HepG2 (cell line): ENCODE results near the gene RRBP1. TPM values are rescaled to one million over a fixed set of nuclear protein-coding genes. Genes with fewer than 3 reads are reported as not detected.

Source experiments
- AGO2 ChIP-seq: fragments of 200-400 bp; formaldehyde crosslinking; optimal IDR thresholded peaks from 2 replicates; pipeline ENCODE3; 2017; ENCODE audit warnings: mild to moderate bottlenecking, low read depth, low read length, moderate library complexity
- ATF7 ChIP-seq, 2 experiments: fragments of 450-650 bp in 1 of 2; sonication (generic) in 1 of 2; formaldehyde crosslinking in 1 of 2; IDR thresholded peaks; 2 replicates each; pipeline versions ENCODE4 v1.4.0 to v1.6.1; 2016 to 2020; ENCODE audit warnings: antibody characterized with exemption in 1 of 2, mild to moderate bottlenecking in 1 of 2, missing genetic modification reagents in 1 of 2
- ATRX ChIP-seq: sonication (generic); formaldehyde crosslinking; IDR thresholded peaks from 2 replicates; pipeline ENCODE4 v1.4.0; 2020; ENCODE audit warnings: missing genetic modification reagents, borderline replicate concordance
- ETV6 ChIP-seq: sonication (generic); formaldehyde crosslinking; conservative IDR thresholded peaks from 2 replicates; pipeline ENCODE4 v1.4.0; 2020; ENCODE audit warnings: missing genetic modification reagents
- FOXJ3 ChIP-seq: sonication (generic); formaldehyde crosslinking; IDR thresholded peaks from 2 replicates; pipeline ENCODE4 v1.4.0; 2020; ENCODE audit warnings: missing genetic modification reagents, mild to moderate bottlenecking, borderline replicate concordance
- HOXA5 ChIP-seq: sonication (generic); formaldehyde crosslinking; IDR thresholded peaks from 2 replicates; pipeline ENCODE4 v1.4.0; 2020; ENCODE audit warnings: missing genetic modification reagents
- MAZ ChIP-seq, 2 experiments: sonication (generic) in 1 of 2; formaldehyde crosslinking in 1 of 2; IDR thresholded peaks; 2 replicates each; pipeline versions ENCODE4 v1.5.0 to v1.6.1; 2012 to 2020; ENCODE audit warnings: low read depth in 2 of 2, mild to moderate bottlenecking in 2 of 2, borderline replicate concordance in 1 of 2, improper control_type of control experiment in 1 of 2, low read length in 1 of 2, missing genetic modification reagents in 1 of 2, moderate library complexity in 1 of 2
- MTF2 ChIP-seq: sonication (generic); formaldehyde crosslinking; IDR thresholded peaks from 2 replicates; pipeline ENCODE4 v1.5.0; 2020; ENCODE audit warnings: missing genetic modification reagents, borderline replicate concordance
- NFE2 ChIP-seq: sonication (generic); formaldehyde crosslinking; IDR thresholded peaks from 2 replicates; pipeline ENCODE4 v1.4.0; 2020; ENCODE audit warnings: missing genetic modification reagents
- NFKBIZ ChIP-seq: IDR thresholded peaks from 2 replicates; pipeline ENCODE4 v1.6.1; 2018; ENCODE audit warnings: missing genetic modification reagents, missing compliant biosample characterization
- NR0B2 ChIP-seq: sonication (generic); formaldehyde crosslinking; IDR thresholded peaks from 2 replicates; pipeline ENCODE4 v1.4.0; 2020; ENCODE audit warnings: mild to moderate bottlenecking, missing genetic modification reagents
- RELA ChIP-seq: sonication (generic); formaldehyde crosslinking; IDR thresholded peaks from 2 replicates; pipeline ENCODE4 v1.4.0; 2020; ENCODE audit warnings: missing genetic modification reagents
- ZBTB34 ChIP-seq: sonication (generic); formaldehyde crosslinking; IDR thresholded peaks from 2 replicates; pipeline ENCODE4 v1.8.0; 2022; ENCODE audit warnings: mild to moderate bottlenecking, missing genetic modification reagents
- ZNF484 ChIP-seq: sonication (generic); formaldehyde crosslinking; IDR thresholded peaks from 2 replicates; pipeline ENCODE4 v1.5.1; 2020; ENCODE audit warnings: mild to moderate bottlenecking, low read depth, missing genetic modification reagents, borderline replicate concordance
- ZNF549 ChIP-seq: sonication (generic); formaldehyde crosslinking; IDR thresholded peaks from 2 replicates; pipeline ENCODE4 v1.5.0; 2020; ENCODE audit warnings: missing genetic modification reagents
- ZNF570 ChIP-seq: sonication (generic); formaldehyde crosslinking; IDR thresholded peaks from 2 replicates; pipeline ENCODE4 v1.4.0; 2020; ENCODE audit warnings: mild to moderate bottlenecking, missing genetic modification reagents, borderline replicate concordance
- ZNF768 ChIP-seq: sonication (generic); formaldehyde crosslinking; IDR thresholded peaks from 2 replicates; pipeline ENCODE4 v1.4.0; 2020; ENCODE audit warnings: missing genetic modification reagents
- ZNF776 ChIP-seq: sonication (generic); formaldehyde crosslinking; IDR thresholded peaks from 2 replicates; pipeline ENCODE4 v1.4.0; 2020; ENCODE audit warnings: mild to moderate bottlenecking, missing genetic modification reagents
- ZNF850 ChIP-seq: sonication (generic); formaldehyde crosslinking; conservative IDR thresholded peaks from 2 replicates; pipeline ENCODE4 v1.9.0; 2021; ENCODE audit warnings: mild to moderate bottlenecking, missing genetic modification reagents
- ZSCAN21 ChIP-seq: sonication (generic); formaldehyde crosslinking; IDR thresholded peaks from 2 replicates; pipeline ENCODE4 v1.8.0; 2022; ENCODE audit warnings: mild to moderate bottlenecking, missing genetic modification reagents, moderate library complexity, borderline replicate concordance
- polyA plus RNA-seq, 8 experiments: library from polyadenylated mRNA; depleted of rRNA in 3 of 8; stranded (reverse) in 7 of 8; unstranded in 1 of 8; fragments of >200 nt; fragmentation: Illumina TruSeq in 4 of 8; extraction: Trizol in 4 of 8; gene quantifications; 2 replicates each; pipeline versions ENCODE4 v1.2.1 to v1.2.3, GENCODE V29; 2011 to 2016; ENCODE audit warnings: low read depth in 4 of 8, missing spikeins in 1 of 8, mixed read lengths in 1 of 8; ENCODE audit not compliant: insufficient read depth in 1 of 8
- total RNA-seq, 5 experiments: library from RNA; depleted of rRNA; stranded (reverse); fragments of >200 nt; fragmentation: Illumina TruSeq; extraction: Trizol; gene quantifications; 2 replicates each; pipeline ENCODE4 v1.2.3, GENCODE V29; 2016; ENCODE audit warnings: low read depth in 1 of 5
- TF ChIP-seq, protein P1 (sequence below): sonication (generic); formaldehyde crosslinking; IDR thresholded peaks from 2 replicates; pipeline ENCODE4 v1.5.0; 2020; ENCODE audit warnings: missing genetic modification reagents
- TF ChIP-seq, protein P2 (sequence below): sonication (generic); formaldehyde crosslinking; IDR thresholded peaks from 2 replicates; pipeline ENCODE4 v1.4.0; 2020; ENCODE audit warnings: low read depth, missing genetic modification reagents

RRBP1 gene
- total and polyA plus RNA-seq, 2 of the 13 experiments (the other 11 are each of a cell fraction or from before 2014, with no cell fraction given) = 150 to 222 TPM

DNA sequence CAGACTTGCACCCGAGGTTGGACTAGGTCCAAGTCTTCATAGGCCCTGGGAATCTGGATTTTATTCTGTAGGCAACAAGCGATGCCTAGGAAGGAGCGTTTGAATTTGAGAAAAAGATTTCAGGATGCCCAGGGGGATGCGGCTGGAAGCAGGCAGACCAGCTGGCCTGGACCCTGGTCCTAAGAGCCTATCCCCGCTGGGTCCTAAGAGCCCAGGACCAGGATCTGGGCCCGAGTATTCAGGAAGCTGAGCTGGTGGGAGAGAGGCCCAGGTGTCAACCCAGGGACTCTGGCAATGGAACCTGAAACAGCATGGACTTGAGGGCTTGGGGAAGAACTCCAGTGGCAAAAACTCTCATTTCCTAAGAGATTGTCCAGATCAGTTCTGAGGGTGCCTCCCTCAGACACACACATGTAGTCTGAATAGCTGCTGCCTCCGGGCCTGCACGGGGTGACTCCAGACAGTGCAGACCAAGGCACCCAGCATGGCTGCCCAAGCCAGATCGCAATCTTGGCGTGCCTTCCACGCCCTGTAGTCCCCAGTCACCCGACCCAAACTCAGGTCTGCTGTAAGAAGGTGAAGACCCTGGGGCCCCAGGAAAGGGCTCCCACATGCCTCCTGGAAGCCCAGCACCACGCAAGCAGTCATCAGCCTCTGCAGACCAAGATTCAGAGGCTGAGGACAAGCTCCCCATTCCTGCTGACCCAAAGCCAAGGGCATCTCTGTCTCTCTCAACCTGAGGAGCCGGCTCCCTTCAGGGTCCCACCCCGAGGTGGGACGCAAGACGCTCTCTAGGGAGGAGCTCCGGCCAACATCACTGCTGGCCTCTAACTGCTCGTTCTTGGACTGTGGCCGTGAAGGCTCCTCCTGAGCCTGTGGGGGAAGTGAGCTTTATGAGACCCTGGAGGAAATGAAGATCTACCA, 34.4 kb downstream of the RRBP1 start (continued):
- 0 out of 2 replicates have a peak, but pooled peaks have one; percentile 43 for TF ChIP-seq NR0B2
- no peak for TF ChIP-seq NFE2
- no peak for TF ChIP-seq MTF2 (CRISPR knock-in tag)
- no peak for TF ChIP-seq ATRX (CRISPR knock-in tag)
- TF ChIP-seq FOXJ3 (CRISPR knock-in tag) = no peak
- no peak for TF ChIP-seq ZNF484 (CRISPR knock-in tag)
- no peak for TF ChIP-seq ATF7 (IDR thresholded peaks at IDR 0.05)
- no peak for TF ChIP-seq ATF7 (CRISPR knock-in tag; IDR thresholded peaks at IDR 0.05)
- TF ChIP-seq AGO2 = peak; percentile 92
- TF ChIP-seq ZSCAN21 (CRISPR knock-in tag) = no peak
- TF ChIP-seq ZNF776 (CRISPR knock-in tag) = 0 out of 2 replicates have a peak, but pooled peaks have one; percentile 30
- no peak for TF ChIP-seq MAZ (IDR thresholded peaks at IDR 0.05; ENCODE audit: borderline replicate concordance, low read depth, low read length)
- no peak for TF ChIP-seq MAZ (CRISPR knock-in tag; IDR thresholded peaks at IDR 0.05; ENCODE audit: low read depth)
- TF ChIP-seq NFKBIZ = no peak
- TF ChIP-seq ZNF549 (CRISPR knock-in tag) = no peak
- TF ChIP-seq ETV6 = no peak
- 0 out of 2 replicates have a peak, but pooled peaks have one; percentile 26 for TF ChIP-seq ZBTB34 (CRISPR knock-in tag)
- no peak for TF ChIP-seq ZNF850 (CRISPR knock-in tag)
- no peak for TF ChIP-seq ZNF570 (CRISPR knock-in tag)
- TF ChIP-seq, protein P1, sequence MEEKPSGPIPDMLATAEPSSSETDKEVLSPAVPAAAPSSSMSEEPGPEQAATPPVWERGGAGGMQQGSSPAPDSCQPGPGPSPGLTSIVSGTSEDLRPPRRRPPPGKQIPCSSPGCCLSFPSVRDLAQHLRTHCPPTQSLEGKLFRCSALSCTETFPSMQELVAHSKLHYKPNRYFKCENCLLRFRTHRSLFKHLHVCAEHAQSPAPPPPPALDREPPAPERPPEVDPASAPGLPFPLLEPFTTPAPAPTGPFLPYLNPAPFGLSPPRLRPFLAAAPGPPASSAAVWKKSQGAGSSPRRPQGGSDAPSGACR (CRISPR knock-in tag) = no peak
- no peak for TF ChIP-seq RELA (CRISPR knock-in tag)
- TF ChIP-seq HOXA5 (CRISPR knock-in tag) = no peak
- no peak for TF ChIP-seq ZNF768 (CRISPR knock-in tag)
- TF ChIP-seq, protein P2, sequence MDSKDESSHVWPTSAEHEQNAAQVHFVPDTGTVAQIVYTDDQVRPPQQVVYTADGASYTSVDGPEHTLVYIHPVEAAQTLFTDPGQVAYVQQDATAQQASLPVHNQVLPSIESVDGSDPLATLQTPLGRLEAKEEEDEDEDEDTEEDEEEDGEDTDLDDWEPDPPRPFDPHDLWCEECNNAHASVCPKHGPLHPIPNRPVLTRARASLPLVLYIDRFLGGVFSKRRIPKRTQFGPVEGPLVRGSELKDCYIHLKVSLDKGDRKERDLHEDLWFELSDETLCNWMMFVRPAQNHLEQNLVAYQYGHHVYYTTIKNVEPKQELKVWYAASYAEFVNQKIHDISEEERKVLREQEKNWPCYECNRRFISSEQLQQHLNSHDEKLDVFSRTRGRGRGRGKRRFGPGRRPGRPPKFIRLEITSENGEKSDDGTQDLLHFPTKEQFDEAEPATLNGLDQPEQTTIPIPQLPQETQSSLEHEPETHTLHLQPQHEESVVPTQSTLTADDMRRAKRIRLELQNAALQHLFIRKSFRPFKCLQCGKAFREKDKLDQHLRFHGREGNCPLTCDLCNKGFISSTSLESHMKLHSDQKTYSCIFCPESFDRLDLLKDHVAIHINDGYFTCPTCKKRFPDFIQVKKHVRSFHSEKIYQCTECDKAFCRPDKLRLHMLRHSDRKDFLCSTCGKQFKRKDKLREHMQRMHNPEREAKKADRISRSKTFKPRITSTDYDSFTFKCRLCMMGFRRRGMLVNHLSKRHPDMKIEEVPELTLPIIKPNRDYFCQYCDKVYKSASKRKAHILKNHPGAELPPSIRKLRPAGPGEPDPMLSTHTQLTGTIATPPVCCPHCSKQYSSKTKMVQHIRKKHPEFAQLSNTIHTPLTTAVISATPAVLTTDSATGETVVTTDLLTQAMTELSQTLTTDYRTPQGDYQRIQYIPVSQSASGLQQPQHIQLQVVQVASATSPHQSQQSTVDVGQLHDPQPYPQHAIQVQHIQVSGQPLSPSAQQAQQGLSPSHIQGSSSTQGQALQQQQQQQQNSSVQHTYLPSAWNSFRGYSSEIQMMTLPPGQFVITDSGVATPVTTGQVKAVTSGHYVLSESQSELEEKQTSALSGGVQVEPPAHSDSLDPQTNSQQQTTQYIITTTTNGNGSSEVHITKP (CRISPR knock-in tag) = no peak
